ENCODE measurements around the gene PTBP1. TPM values are rescaled to one million over a fixed set of nuclear protein-coding genes. Genes with fewer than 3 reads are reported as not detected.

The PTBP1 gene
- total and polyA plus RNA-seq, 2 of the 13 experiments (the other 11 are each of a cell fraction or from before 2014, with no cell fraction given) = 195 to 288 TPM

GRCh38 chr19:778910-779653, 18.2 kb upstream of the PTBP1 start (continued):
- TF ChIP-seq TCF12 (IDR thresholded peaks at IDR 0.05) = no peak
- no peak for TF ChIP-seq TCF12 (CRISPR knock-in tag; IDR thresholded peaks at IDR 0.05)
- peak; percentile 91 for TF ChIP-seq SNAPC2 (CRISPR knock-in tag; IDR thresholded peaks at IDR 0.05)
- TF ChIP-seq ZNF563 (CRISPR knock-in tag; IDR thresholded peaks at IDR 0.05) = peak; percentile 34; the same call in 1 of the 2 replicates
- TF ChIP-seq ZNF329 (CRISPR knock-in tag; IDR thresholded peaks at IDR 0.05; ENCODE audit: low read depth) = peak; percentile 61; the same call in 1 of the 2 replicates
- no peak; the same call in 1 of the 2 replicates for TF ChIP-seq LBX2 (CRISPR knock-in tag; IDR thresholded peaks at IDR 0.05; ENCODE audit: borderline replicate concordance)
- TF ChIP-seq ZNF652 (CRISPR knock-in tag; IDR thresholded peaks at IDR 0.05; ENCODE audit: borderline replicate concordance, low read depth) = 0 out of 2 replicates have a peak, but pooled peaks have one; percentile 19
- TF ChIP-seq NFKB2 (CRISPR knock-in tag; IDR thresholded peaks at IDR 0.05; ENCODE audit: borderline replicate concordance) = peak; percentile 67; the same call in 1 of the 2 replicates
- no peak for TF ChIP-seq MBNL3 (CRISPR knock-in tag; conservative IDR thresholded peaks at IDR 0.05)
- TF ChIP-seq NFAT5 (CRISPR knock-in tag; IDR thresholded peaks at IDR 0.05) = peak; percentile 75; the same call in 1 of the 2 replicates
- TF ChIP-seq PHF8 (CRISPR knock-in tag; IDR thresholded peaks at IDR 0.05) = peak; percentile 55
- TF ChIP-seq ZNF430 (CRISPR knock-in tag; IDR thresholded peaks at IDR 0.05) = peak; percentile 94; the same call in 1 of the 2 replicates
- peak; percentile 62; the same call in 1 of the 2 replicates for TF ChIP-seq ZSCAN21 (CRISPR knock-in tag; IDR thresholded peaks at IDR 0.05; ENCODE audit: borderline replicate concordance)
- no peak for TF ChIP-seq NFIC (IDR thresholded peaks at IDR 0.05; ENCODE audit: low read length)
- peak; percentile 97 for TF ChIP-seq ZNF232 (CRISPR knock-in tag; IDR thresholded peaks at IDR 0.05; ENCODE audit: borderline replicate concordance)
- TF ChIP-seq HNRNPLL (IDR thresholded peaks at IDR 0.05; ENCODE audit: low read depth, low read length, poor library complexity, severe bottlenecking) = no peak
- TF ChIP-seq MEIS2 (CRISPR knock-in tag; IDR thresholded peaks at IDR 0.05) = peak; percentile 78; the same call in 1 of the 2 replicates
- peak; percentile 67; the same call in 1 of the 2 replicates for TF ChIP-seq ZNF343 (CRISPR knock-in tag; IDR thresholded peaks at IDR 0.05)
- TF ChIP-seq JUN (CRISPR knock-in tag; IDR thresholded peaks at IDR 0.05) = peak; percentile 25; the same call in 1 of the 2 replicates
- TF ChIP-seq PPARG (CRISPR knock-in tag; conservative IDR thresholded peaks at IDR 0.05) = 0 out of 2 replicates have a peak, but pooled peaks have one; percentile 31
- TF ChIP-seq RAD51 (IDR thresholded peaks at IDR 0.05; ENCODE audit: borderline replicate concordance) = no peak
- TF ChIP-seq MEIS1 (CRISPR knock-in tag; IDR thresholded peaks at IDR 0.05; ENCODE audit: borderline replicate concordance) = no peak
- peak; percentile 95; the same call in 1 of the 2 replicates for TF ChIP-seq ZNF256 (CRISPR knock-in tag; conservative IDR thresholded peaks at IDR 0.05)
- TF ChIP-seq SMARCE1 (IDR thresholded peaks at IDR 0.05; ENCODE audit: borderline replicate concordance) = no peak
